HepG2 (cell line): ENCODE results near the gene NAB1.

Source experiments
- ATF1 ChIP-seq: IDR thresholded peaks from 2 replicates; pipeline ENCODE4 v1.6.1; 2016; ENCODE audit warnings: mild to moderate bottlenecking, control low read depth
- ATF3 ChIP-seq: sonication (generic); formaldehyde crosslinking; IDR thresholded peaks from 2 replicates; pipeline ENCODE4 v1.4.0; 2020; ENCODE audit warnings: missing genetic modification reagents
- CTCF ChIP-seq: sonication (generic); formaldehyde crosslinking; IDR thresholded peaks from 2 replicates; pipeline ENCODE4 v1.5.0; 2020; ENCODE audit warnings: mild to moderate bottlenecking, missing genetic modification reagents, moderate library complexity
- FOXM1 ChIP-seq: sonication (generic); formaldehyde crosslinking; IDR thresholded peaks from 2 replicates; pipeline ENCODE4 v1.5.0; 2020; ENCODE audit warnings: missing genetic modification reagents
- LCORL ChIP-seq, 2 experiments: fragments of 450-650 bp in 1 of 2; sonication (generic) in 1 of 2; formaldehyde crosslinking in 1 of 2; IDR thresholded peaks; 2 replicates each; pipeline versions ENCODE4 v1.5.0 to v1.6.1; 2017 to 2020; ENCODE audit warnings: antibody characterized with exemption in 1 of 2, missing genetic modification reagents in 1 of 2
- MXI1 ChIP-seq: IDR thresholded peaks from 3 replicates; pipeline ENCODE4 v1.6.1; 2012; ENCODE audit warnings: low read depth, low read length, inconsistent platforms, borderline replicate concordance
- NR2C2 ChIP-seq: sonication (generic); formaldehyde crosslinking; IDR thresholded peaks from 2 replicates; pipeline ENCODE4 v1.4.0; 2020; ENCODE audit warnings: missing genetic modification reagents, mild to moderate bottlenecking, moderate library complexity, borderline replicate concordance
- NR2F1 ChIP-seq, 2 experiments: fragments of 450-650 bp in 1 of 2; formaldehyde crosslinking in 1 of 2; IDR thresholded peaks; 2 replicates each; pipeline versions ENCODE4 v1.5.0 to v1.6.1; 2016 to 2020; ENCODE audit warnings: mild to moderate bottlenecking in 1 of 2, missing compliant biosample characterization in 1 of 2, missing genetic modification reagents in 1 of 2, moderate library complexity in 1 of 2
- PHB2 ChIP-seq: fragments of 450-650 bp; IDR thresholded peaks from 2 replicates; pipeline ENCODE4 v1.6.1; 2018; ENCODE audit not compliant: partially characterized antibody
- PRPF4 ChIP-seq: fragments of 200-400 bp; formaldehyde crosslinking; IDR thresholded peaks from 2 replicates; pipeline ENCODE4 v1.6.1; 2016; ENCODE audit warnings: low read length, low read depth; ENCODE audit not compliant: poor library complexity, severe bottlenecking
- TCF7L2 ChIP-seq: IDR thresholded peaks from 2 replicates; pipeline ENCODE4 v1.6.1; 2011; ENCODE audit warnings: mild to moderate bottlenecking, low read depth, low read length, moderate library complexity
- ZMYM3 ChIP-seq: sonication (generic); formaldehyde crosslinking; IDR thresholded peaks from 2 replicates; pipeline ENCODE4 v1.5.1; 2020; ENCODE audit warnings: mild to moderate bottlenecking, missing genetic modification reagents
- ZNF644 ChIP-seq: IDR thresholded peaks from 2 replicates; pipeline ENCODE4 v1.6.1; 2016; ENCODE audit warnings: low read depth

DNA sequence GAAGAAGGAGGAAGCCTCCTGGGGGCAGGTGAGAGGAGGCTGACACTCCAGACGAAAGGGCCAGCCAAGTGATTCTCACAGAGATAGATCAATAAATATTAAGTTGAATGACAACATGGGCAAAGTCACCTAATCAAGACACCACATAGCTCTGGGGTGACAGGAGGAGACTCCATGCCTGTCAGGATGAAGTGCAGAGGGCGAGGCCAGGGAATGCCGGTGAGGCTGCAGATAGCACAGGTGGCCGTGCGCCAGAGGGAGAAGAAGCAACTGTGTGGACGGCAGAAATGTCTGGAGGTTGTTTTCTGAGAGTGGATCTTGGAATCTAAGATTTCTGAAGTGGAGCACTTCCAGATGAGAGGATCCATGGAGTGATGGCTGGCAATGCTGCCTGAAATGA, 71.4 kb downstream of the NAB1 start:
- no peak for TF ChIP-seq NR2C2 (CRISPR knock-in tag)
- TF ChIP-seq ATF1 (CRISPR knock-in tag), result no peak
- no peak for TF ChIP-seq MXI1
- no peak for TF ChIP-seq LCORL (IDR thresholded peaks at IDR 0.05)
- no peak for TF ChIP-seq LCORL (CRISPR knock-in tag; IDR thresholded peaks at IDR 0.05)
- TF ChIP-seq ZNF644 (CRISPR knock-in tag), result no peak
- TF ChIP-seq FOXM1, result no peak
- TF ChIP-seq CTCF (CRISPR knock-in tag), result no peak
- no peak for TF ChIP-seq ZMYM3 (CRISPR knock-in tag)
- TF ChIP-seq NR2F1 (CRISPR knock-in tag; IDR thresholded peaks at IDR 0.05), result no peak
- no peak for TF ChIP-seq PRPF4
- no peak for TF ChIP-seq PHB2
- TF ChIP-seq TCF7L2, result no peak
- TF ChIP-seq ATF3, result no peak
